Measurements from ENCODE around the gene WASHC4. TPM values are rescaled to one million over a fixed set of nuclear protein-coding genes. Genes with fewer than 3 reads are reported as not detected.

Gene WASHC4
- total RNA-seq, 4 donors from 2014 or later, result 56.6 to 93.3 (median 71.4) TPM

DNA sequence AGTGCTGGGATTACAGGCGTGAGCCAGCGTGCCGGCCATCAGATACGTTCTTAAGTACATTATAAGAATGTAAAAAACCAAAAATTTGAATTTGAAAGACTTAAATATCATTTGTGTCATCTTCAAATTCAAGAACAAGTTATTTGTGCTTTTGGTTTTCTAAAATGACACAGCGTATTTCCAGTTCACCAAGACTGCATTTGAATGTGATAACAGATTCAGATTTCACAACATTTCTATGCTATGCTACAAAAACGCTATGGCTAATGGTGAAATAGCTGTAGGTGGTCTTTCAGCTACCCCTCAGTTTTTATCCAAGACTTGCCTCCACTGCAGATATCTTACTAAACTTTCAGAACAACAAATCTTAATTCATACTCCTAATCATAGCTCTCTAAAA lies 81.8 kb downstream of the WASHC4 start:
- Histone ChIP-seq H3K27ac (no peak overlapping the region), H3K27me3 (no peaks in the 10 kb centered on the region), H3K9me3 (no peaks in the 10 kb centered on the region), H3K36me3 (peaks cover 0 to 97% (median 4%) of the 10 kb centered on the region in 3 donors), H3K4me3 (no peak overlapping the region), H3K4me1 (no peaks in the 10 kb centered on the region)
- TF ChIP-seq POLR2A (IDR thresholded peaks at IDR 0.05), result no peak
- TF ChIP-seq, protein P1, sequence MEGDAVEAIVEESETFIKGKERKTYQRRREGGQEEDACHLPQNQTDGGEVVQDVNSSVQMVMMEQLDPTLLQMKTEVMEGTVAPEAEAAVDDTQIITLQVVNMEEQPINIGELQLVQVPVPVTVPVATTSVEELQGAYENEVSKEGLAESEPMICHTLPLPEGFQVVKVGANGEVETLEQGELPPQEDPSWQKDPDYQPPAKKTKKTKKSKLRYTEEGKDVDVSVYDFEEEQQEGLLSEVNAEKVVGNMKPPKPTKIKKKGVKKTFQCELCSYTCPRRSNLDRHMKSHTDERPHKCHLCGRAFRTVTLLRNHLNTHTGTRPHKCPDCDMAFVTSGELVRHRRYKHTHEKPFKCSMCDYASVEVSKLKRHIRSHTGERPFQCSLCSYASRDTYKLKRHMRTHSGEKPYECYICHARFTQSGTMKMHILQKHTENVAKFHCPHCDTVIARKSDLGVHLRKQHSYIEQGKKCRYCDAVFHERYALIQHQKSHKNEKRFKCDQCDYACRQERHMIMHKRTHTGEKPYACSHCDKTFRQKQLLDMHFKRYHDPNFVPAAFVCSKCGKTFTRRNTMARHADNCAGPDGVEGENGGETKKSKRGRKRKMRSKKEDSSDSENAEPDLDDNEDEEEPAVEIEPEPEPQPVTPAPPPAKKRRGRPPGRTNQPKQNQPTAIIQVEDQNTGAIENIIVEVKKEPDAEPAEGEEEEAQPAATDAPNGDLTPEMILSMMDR (IDR thresholded peaks at IDR 0.05), result no peak
- DNase-seq, result no peak

DNA sequence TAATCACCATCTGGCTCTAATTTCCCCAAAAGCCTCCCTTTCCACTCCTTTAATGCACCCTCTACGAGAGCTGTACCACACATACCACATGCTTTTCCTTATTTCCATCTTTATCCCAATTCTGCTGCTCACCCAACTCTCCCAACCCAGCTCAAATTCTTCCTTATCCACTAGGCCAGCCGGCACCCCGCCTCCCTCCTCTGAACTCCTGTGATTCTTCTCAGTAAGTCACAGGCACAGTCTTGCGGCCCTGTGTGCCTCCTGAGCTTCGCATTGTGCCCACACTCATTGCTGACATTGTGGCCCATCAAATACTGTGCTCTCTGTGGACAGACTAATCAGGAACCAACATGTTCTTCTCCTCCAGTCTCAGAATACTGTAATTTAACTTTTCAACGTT lies 83.0 kb downstream of the WASHC4 start:
- no peaks in the 10 kb centered on the region for H3K4me1 ChIP-seq
- H3K27me3 ChIP-seq, result no peaks in the 10 kb centered on the region
- no peak for DNase-seq
- no peak overlapping the region for H3K27ac ChIP-seq
- peaks cover 0 to 97% (median 4%) of the 10 kb centered on the region in 3 donors for H3K36me3 ChIP-seq
- H3K4me3 ChIP-seq, result no peak overlapping the region
- no peak for TF ChIP-seq POLR2A (IDR thresholded peaks at IDR 0.05)
- TF ChIP-seq, protein P1 (IDR thresholded peaks at IDR 0.05), result no peak
- no peaks in the 10 kb centered on the region for H3K9me3 ChIP-seq

DNA sequence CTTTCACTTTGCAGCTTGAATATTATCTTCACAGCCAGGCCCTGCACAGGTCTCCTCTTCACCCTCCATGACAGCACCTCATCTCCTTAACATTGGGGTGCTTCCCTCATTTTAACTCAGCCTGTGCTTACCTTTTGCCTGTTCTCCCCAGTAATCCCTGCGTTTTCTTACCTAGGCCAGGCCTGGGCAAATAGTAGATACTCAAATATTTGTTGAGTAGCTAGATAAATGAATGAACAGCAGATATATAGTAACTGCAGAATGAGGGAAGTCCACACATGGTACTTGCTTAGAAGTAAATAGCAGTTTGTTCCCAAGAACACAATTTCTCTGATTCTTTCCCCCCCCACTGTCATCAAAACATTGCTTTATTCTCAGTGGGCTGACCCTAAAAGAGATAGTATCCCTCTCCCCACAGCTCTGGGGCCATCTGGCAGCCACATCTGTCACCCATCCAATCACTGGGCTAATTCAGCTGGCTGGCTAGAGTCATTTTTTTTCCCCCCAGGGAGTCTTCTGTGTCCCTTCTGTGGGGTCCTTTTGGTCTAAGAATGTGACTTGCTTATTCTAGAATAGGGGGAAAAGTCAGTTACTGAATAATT lies 85.2 kb downstream of the WASHC4 start:
- Histone ChIP-seq H3K4me1 (no peaks in the 10 kb centered on the region), H3K9me3 (no peaks in the 10 kb centered on the region), H3K27me3 (no peaks in the 10 kb centered on the region), H3K27ac (no peak overlapping the region), H3K36me3 (peaks cover 0 to 99% (median 4%) of the 10 kb centered on the region in 3 donors), H3K4me3 (no peak overlapping the region)
- no peak for DNase-seq
- TF ChIP-seq, protein P1 (IDR thresholded peaks at IDR 0.05), result no peak
- TF ChIP-seq POLR2A (IDR thresholded peaks at IDR 0.05), result no peak

DNA sequence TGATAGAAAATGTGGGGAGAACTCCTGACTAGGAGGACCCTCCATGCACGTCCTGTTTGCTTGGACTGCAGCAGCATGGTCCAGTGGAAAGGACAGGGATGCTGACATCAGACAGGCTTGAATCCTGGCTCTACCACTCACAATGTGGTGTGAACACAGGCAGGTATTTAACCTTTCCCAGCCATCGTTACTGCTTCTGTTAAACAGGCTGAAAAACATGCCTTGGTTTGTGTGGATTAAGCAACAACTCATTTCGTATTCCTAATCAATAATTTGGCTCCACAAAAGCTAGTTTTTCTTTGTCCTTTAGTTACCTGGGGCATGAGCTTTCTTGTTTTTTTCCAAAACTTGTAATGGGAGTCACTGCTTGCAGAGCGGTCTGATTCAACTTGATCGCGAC lies 87.4 kb downstream of the WASHC4 start:
- Histone ChIP-seq H3K9me3 (no peaks in the 10 kb centered on the region), H3K36me3 (peaks cover 0 to 96% (median under 1%) of the 10 kb centered on the region in 3 donors), H3K27me3 (no peaks in the 10 kb centered on the region), H3K4me1 (no peaks in the 10 kb centered on the region), H3K27ac (no peak overlapping the region), H3K4me3 (no peak overlapping the region)
- DNase-seq, result no peak
- no peak for TF ChIP-seq POLR2A (IDR thresholded peaks at IDR 0.05)
- TF ChIP-seq, protein P1 (IDR thresholded peaks at IDR 0.05), result no peak

DNA sequence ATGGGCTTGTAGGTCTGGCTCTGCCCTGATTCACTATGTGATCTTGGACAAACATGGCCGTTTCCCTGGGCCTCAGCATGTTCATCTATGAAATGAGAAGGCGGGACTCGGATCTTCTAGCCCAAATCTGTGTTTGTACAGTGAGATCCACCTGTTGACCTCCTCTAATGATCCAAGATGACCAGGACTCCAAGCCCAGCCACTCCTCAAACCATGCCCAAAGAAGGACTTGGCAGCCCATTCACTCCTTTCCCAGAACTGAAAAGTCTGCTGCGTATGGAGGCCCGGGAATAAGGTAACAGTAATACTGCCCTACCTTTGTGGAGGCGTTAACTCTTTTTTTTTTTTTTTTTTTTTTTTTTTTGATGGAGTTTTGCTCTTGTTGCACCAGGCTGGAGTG lies 88.6 kb downstream of the WASHC4 start:
- H3K36me3 ChIP-seq, result peaks cover 0 to 95% (median 0%) of the 10 kb centered on the region in 3 donors
- no peaks in the 10 kb centered on the region for H3K27me3 ChIP-seq
- no peaks in the 10 kb centered on the region for H3K4me1 ChIP-seq
- no peak overlapping the region for H3K4me3 ChIP-seq
- no peak for DNase-seq
- H3K9me3 ChIP-seq, result no peaks in the 10 kb centered on the region
- no peak overlapping the region for H3K27ac ChIP-seq
- TF ChIP-seq, protein P1 (IDR thresholded peaks at IDR 0.05), result no peak
- no peak for TF ChIP-seq POLR2A (IDR thresholded peaks at IDR 0.05)
